Natural killer cell (primary cell): ENCODE results near the gene JUND. TPM values are rescaled to one million over a fixed set of nuclear protein-coding genes. Genes with fewer than 3 reads are reported as not detected.

Experiments used
- ATAC-seq, 3 donors: fragments of 150-1000 bp in 2 of 3; fragments of 200-7000 bp in 1 of 3; cut with Tn5 transposase; 1 replicate in 1 of 3; 2 replicates in 2 of 3; pipeline ENCODE4 v1.10.0; 2021; ENCODE audit warnings: mild to moderate bottlenecking in 2 of 3, moderate library complexity in 2 of 3
- DNase-seq, 2 donors: peaks; one replicate each; pipeline versions ENCODE4 v3.0.0 to v3.0.0-alpha.2; 2013 to 2021; ENCODE audit warnings: mixed read lengths in 1 of 2
- H3K27ac ChIP-seq: one replicate; pipeline ENCODE4 v1.5.1; 2013; ENCODE audit warnings: mild to moderate bottlenecking, low read length
- H3K27me3 ChIP-seq: one replicate; pipeline ENCODE4 v1.6.1; 2013; ENCODE audit warnings: low read length; ENCODE audit not compliant: control insufficient read depth, insufficient read depth
- H3K36me3 ChIP-seq: one replicate; pipeline ENCODE4 v1.6.1; 2013; ENCODE audit warnings: low read length; ENCODE audit not compliant: control insufficient read depth, insufficient read depth
- H3K4me1 ChIP-seq: one replicate; pipeline ENCODE4 v1.6.1; 2013; ENCODE audit warnings: low read length; ENCODE audit not compliant: control insufficient read depth, insufficient read depth
- H3K4me3 ChIP-seq: one replicate; pipeline ENCODE4 v1.5.1; 2013; ENCODE audit warnings: low read length
- H3K9me3 ChIP-seq: one replicate; pipeline ENCODE4 v1.6.1; 2013; ENCODE audit warnings: low read length; ENCODE audit not compliant: control insufficient read depth, insufficient read depth
- H3K27ac Mint-ChIP-seq, 2 donors: one replicate each; pipeline ENCODE4 v1.8.0; 2022; ENCODE audit warnings: mild to moderate bottlenecking in 2 of 2, mixed read lengths in 2 of 2, moderate library complexity in 1 of 2
- H3K27me3 Mint-ChIP-seq, 2 donors: one replicate each; pipeline ENCODE4 v1.8.0; 2022; ENCODE audit warnings: low read depth in 2 of 2, mixed read lengths in 2 of 2
- H3K36me3 Mint-ChIP-seq: one replicate; pipeline ENCODE4 v1.8.0; 2022; ENCODE audit warnings: mixed read lengths
- H3K4me1 Mint-ChIP-seq, 2 donors: one replicate each; pipeline ENCODE4 v1.8.0; 2022; ENCODE audit warnings: mixed read lengths in 2 of 2
- H3K4me3 Mint-ChIP-seq: one replicate; pipeline ENCODE4 v1.8.0; 2022; ENCODE audit warnings: mild to moderate bottlenecking, moderate library complexity, mixed read lengths
- H3K9me3 Mint-ChIP-seq, 2 donors: one replicate each; pipeline ENCODE4 v1.8.0; 2022; ENCODE audit warnings: mixed read lengths in 2 of 2
- WGBS: methylation state at CpG from one replicate; pipeline ENCODE4 v1.1.7; 2013; ENCODE audit warnings: missing lambda C conversion rate; ENCODE audit not compliant: insufficient coverage; 5-methylcytosine and 5-hydroxymethylcytosine counted together
- intact Hi-C: fragments of 100-400 bp; cut with micrococcal nuclease; formaldehyde crosslinking; loops from one replicate; pipeline ENCODE4 v1.14.2; 2022
- total RNA-seq, 4 donors: library from RNA; stranded (reverse); fragments of 120-200 nt in 1 of 4; gene quantifications; one replicate each; pipeline versions ENCODE4 v1.2.3 to v1.2.4, GENCODE V29; 2013 to 2022
- TF ChIP-seq, protein P1 (sequence below): fragments of 200-600 bp; IDR thresholded peaks from one replicate; pipeline ENCODE4 v1.8.0; 2022; ENCODE audit warnings: antibody characterized with exemption

JUND gene
- total RNA-seq, 3 donors from 2014 or later (not counting 1 experiment from before 2014, with no cell fraction given), result 1,182 to 2,122 (median 1,520) TPM

DNA sequence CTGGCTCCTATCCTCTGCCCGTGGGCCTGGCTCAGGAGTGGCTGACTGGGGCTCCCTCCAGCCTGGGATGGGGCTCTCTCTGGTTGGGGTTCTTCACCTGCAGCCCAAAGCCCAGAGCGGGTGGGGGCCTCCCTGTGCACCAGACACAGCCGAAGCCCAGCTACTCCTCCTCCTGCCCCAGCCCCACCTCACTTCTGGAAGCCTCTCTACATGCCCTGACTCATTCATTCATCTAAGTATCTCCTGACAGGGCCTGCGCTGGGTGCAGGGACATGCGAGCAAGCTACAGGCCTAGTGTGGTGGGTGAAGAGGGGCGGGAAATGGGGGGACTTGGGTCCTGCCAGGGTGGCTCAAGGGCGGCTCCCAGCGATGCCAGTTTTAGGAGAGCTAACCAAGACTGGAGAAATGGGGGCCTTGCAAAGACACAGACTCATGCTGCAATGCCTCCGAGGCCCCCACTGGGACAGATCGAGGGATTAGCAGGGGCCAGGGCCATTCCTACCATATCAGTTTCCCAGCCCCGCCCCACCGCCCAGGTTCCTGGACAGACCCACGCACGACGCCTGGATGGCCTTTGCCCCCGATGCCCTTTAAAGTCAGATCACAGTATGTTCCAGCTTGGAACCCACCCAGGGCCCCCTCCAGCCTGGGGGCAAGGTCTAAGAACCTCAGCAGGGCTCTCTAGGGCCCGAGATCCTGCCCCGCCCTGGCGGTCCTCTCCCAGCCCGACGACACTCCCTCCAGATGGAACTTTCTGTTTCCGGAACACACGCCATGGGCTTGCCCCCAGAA, 28.9 kb upstream of the JUND start:
- peaks cover 31% of the 10 kb centered on the region for H3K36me3 ChIP-seq
- 91% methylated on average over 23 of the region's 23 CpGs for WGBS
- no peaks in the 10 kb centered on the region for H3K36me3 Mint-ChIP-seq

DNA sequence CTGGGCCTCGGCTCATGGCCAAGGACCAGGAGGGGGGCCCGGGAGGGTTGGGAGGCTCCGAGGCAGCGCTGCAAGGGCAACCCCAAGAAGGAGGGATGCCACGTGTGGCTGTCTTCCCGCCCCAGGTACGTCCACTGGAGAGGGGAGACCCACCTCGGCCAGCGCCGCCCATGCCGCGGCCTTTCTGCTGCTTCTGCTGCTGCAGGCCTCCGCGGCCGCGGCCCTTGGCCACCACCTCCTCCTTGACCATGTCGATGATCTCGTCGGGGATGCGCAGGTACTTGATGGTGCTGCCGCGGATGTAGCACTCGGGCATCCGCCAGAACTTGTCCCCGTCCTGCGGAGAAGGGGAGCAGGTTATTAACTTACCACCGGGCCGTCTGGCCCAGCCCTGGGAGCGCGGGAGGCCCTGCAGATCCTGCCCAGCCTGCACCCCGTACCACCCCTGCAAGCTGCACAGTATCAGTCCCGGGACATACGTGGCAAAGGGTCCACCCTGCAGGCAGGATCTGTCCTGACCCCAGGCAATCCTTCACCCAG, 28.2 kb upstream of the JUND start:
- H3K9me3 ChIP-seq, result no peaks in the 10 kb centered on the region
- no peak overlapping the region for H3K27ac ChIP-seq
- WGBS, result 94% methylated on average over 33 of the region's 33 CpGs
- Mint-ChIP-seq H3K9me3 (no peaks in the 10 kb centered on the region), H3K4me3 (no peak overlapping the region), H3K27me3 (no peaks in the 10 kb centered on the region), H3K27ac (no peak overlapping the region), H3K36me3 (no peaks in the 10 kb centered on the region), H3K4me1 (peaks cover 5 to 18% of the 10 kb centered on the region in 2 donors)
- TF ChIP-seq, protein P1, sequence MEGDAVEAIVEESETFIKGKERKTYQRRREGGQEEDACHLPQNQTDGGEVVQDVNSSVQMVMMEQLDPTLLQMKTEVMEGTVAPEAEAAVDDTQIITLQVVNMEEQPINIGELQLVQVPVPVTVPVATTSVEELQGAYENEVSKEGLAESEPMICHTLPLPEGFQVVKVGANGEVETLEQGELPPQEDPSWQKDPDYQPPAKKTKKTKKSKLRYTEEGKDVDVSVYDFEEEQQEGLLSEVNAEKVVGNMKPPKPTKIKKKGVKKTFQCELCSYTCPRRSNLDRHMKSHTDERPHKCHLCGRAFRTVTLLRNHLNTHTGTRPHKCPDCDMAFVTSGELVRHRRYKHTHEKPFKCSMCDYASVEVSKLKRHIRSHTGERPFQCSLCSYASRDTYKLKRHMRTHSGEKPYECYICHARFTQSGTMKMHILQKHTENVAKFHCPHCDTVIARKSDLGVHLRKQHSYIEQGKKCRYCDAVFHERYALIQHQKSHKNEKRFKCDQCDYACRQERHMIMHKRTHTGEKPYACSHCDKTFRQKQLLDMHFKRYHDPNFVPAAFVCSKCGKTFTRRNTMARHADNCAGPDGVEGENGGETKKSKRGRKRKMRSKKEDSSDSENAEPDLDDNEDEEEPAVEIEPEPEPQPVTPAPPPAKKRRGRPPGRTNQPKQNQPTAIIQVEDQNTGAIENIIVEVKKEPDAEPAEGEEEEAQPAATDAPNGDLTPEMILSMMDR, result no peak
- intact Hi-C loops, result no loop called here
- ATAC-seq (no peak), DNase-seq (no peak)
- H3K4me1 ChIP-seq, result peaks cover 37% of the 10 kb centered on the region
- H3K4me3 ChIP-seq, result no peak overlapping the region
- H3K27me3 ChIP-seq, result no peaks in the 10 kb centered on the region
- H3K36me3 ChIP-seq, result peaks cover 30% of the 10 kb centered on the region

More for the DNA sequence above, 28.9 kb upstream of the JUND start:
- no peaks in the 10 kb centered on the region for H3K27me3 ChIP-seq
- peaks cover 0 to 11% of the 10 kb centered on the region in 2 donors for H3K4me1 Mint-ChIP-seq
- no peak overlapping the region for H3K4me3 Mint-ChIP-seq
- H3K4me3 ChIP-seq, result no peak overlapping the region
- DNase-seq, result no peak
- H3K9me3 ChIP-seq, result no peaks in the 10 kb centered on the region
- H3K4me1 ChIP-seq, result peaks cover 30% of the 10 kb centered on the region
- intact Hi-C loops, result no loop called here
- TF ChIP-seq, protein P1, result no peak
- ATAC-seq, result no peak
- no peaks in the 10 kb centered on the region for H3K9me3 Mint-ChIP-seq
- H3K27me3 Mint-ChIP-seq, result no peaks in the 10 kb centered on the region
- H3K27ac Mint-ChIP-seq, result peak overlapping the region in 1 of 2 donors; percentile 16
- no peak overlapping the region for H3K27ac ChIP-seq

DNA sequence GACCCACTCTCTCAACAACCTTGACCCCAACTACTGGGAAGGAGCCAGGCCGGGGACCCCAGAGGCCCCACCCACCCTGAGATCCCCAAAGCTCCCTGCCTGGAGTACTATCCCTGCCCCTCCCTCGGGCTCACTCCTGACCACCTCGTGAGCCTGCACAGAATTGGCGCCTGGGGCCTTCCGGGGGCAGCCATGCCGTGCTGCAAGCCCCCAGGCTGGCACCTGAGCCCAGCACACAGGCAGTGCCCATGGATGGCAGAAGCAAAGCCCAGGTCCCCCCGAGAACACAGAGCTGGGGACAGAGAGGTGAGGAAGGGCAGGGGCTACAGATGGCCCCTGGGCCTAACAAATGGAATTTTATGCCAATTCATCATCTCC, 27.5 kb upstream of the JUND start:
- Mint-ChIP-seq H3K9me3 (no peaks in the 10 kb centered on the region), H3K27ac (no peak overlapping the region), H3K27me3 (no peaks in the 10 kb centered on the region), H3K4me3 (no peak overlapping the region), H3K4me1 (peaks cover 8 to 25% of the 10 kb centered on the region in 2 donors), H3K36me3 (no peaks in the 10 kb centered on the region)
- no peak overlapping the region for H3K4me3 ChIP-seq
- WGBS, result 94% methylated on average over 7 of the region's 7 CpGs
- peaks cover 44% of the 10 kb centered on the region for H3K4me1 ChIP-seq
- no peaks in the 10 kb centered on the region for H3K27me3 ChIP-seq
- H3K36me3 ChIP-seq, result peaks cover 27% of the 10 kb centered on the region
- ATAC-seq (no peak), DNase-seq (no peak)
- H3K9me3 ChIP-seq, result no peaks in the 10 kb centered on the region
- intact Hi-C loops, result no loop called here
- TF ChIP-seq, protein P1, result no peak
- H3K27ac ChIP-seq, result no peak overlapping the region
